ENCODE measurements around the gene NFATC1.

The NFATC1 gene

DNA sequence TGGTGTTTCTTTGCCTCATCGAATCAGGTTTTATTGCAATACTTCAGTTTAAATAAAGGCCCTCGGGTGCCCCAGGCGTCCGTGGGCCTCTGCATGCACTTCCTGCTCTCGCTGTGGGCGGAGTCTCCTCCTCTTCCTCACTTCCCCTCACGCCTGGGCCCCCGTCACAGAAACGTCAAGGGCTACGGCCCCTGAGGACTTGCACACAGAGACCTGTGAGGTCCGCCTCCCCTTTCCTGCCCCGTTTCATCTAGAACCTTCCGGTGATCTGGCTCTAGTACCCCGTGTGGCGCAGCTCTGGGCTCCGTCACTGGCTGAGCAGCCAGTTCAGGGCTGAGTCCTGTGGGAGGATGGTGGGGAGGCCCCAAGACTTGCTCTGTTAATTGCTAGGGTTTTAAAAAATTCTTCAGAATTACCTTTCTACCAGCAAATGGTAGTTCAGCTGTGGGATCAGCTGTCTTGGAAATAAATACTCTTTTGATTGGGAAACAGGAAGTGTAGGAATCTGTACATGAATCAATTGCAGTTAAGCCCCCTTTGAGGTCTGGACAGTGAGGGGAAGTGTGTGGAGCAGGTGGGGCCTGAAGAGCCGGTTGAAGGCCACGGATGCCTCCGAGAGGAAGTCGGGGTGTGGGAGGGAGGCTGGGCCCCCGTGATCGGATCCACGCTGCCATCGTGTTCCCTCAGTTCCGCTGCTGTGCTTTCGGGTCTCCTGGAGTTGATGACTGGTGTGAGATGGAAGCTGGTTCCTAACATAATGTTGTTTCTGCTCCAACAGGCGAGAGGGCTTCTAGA, 10.2 kb downstream of the NFATC1 start:
- DNase-seq: peak; percentile 82

DNA sequence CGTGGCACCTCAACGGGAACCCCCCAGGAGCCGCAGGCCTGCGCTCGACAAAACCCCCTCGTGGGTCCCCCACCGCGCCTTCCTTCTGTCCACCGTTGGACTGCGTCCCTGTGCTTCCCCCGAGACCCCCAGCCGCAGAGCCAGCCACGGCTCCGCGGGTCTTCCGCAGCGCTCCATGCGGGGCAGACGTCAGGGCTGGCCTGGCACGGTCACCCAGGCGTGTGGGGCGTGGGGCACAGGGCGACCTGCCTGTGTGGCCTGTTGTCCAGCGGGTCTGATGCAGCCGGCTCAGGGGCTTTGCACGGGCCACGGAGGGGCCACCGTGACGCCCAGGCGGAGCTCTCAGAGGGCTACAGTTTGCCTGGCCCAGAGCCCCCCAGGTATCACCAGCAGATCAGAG, 11.0 kb downstream of the NFATC1 start:
- DNase-seq: no peak

DNA sequence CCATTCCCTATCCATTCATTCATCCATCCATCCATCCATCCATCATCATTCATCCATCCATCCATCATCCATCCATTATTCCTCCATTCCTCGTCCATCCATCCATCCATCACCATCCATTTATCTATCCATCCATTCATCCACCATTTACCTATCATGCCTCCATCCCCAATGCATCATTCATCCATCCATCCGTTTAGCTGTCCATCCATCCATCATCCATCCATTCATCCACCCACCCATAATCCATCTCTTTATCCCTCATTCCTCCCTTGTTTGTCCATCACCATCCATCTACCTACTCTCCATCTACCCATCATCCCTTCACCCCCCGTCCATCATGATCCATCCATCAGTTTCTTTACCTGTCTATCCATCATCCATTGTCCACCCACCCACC, 13.6 kb downstream of the NFATC1 start:
- no peak for DNase-seq

DNA sequence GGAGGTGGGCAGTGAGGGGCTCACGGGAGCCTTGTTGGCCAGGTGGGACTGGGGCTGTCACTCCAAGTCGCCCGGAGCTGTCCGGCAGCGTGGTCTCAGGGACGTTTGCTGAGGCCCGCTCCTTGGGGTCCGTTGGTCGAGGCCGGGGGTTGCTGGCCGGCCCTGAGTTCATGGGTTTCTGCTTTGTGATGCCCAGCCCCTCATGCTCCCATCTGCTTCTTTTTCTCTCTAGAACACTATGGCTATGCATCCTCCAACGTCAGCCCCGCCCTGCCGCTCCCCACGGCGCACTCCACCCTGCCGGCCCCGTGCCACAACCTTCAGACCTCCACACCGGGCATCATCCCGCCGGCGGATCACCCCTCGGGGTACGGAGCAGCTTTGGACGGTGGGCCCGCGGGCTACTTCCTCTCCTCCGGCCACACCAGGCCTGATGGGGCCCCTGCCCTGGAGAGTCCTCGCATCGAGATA, 14.5 kb downstream of the NFATC1 start:
- DNase-seq: no peak

DNA sequence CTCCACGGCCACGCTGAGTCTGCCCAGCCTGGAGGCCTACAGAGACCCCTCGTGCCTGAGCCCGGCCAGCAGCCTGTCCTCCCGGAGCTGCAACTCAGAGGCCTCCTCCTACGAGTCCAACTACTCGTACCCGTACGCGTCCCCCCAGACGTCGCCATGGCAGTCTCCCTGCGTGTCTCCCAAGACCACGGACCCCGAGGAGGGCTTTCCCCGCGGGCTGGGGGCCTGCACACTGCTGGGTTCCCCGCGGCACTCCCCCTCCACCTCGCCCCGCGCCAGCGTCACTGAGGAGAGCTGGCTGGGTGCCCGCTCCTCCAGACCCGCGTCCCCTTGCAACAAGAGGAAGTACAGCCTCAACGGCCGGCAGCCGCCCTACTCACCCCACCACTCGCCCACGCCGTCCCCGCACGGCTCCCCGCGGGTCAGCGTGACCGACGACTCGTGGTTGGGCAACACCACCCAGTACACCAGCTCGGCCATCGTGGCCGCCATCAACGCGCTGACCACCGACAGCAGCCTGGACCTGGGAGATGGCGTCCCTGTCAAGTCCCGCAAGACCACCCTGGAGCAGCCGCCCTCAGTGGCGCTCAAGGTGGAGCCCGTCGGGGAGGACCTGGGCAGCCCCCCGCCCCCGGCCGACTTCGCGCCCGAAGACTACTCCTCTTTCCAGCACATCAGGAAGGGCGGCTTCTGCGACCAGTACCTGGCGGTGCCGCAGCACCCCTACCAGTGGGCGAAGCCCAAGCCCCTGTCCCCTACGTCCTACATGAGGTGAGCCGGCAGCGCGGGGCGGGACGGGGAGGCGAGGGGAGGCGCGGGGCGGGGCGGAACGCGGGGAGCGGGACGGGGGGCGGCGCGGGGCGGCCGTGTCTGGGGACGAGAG, 15.2 kb downstream of the NFATC1 start:
- no peak for DNase-seq

DNA sequence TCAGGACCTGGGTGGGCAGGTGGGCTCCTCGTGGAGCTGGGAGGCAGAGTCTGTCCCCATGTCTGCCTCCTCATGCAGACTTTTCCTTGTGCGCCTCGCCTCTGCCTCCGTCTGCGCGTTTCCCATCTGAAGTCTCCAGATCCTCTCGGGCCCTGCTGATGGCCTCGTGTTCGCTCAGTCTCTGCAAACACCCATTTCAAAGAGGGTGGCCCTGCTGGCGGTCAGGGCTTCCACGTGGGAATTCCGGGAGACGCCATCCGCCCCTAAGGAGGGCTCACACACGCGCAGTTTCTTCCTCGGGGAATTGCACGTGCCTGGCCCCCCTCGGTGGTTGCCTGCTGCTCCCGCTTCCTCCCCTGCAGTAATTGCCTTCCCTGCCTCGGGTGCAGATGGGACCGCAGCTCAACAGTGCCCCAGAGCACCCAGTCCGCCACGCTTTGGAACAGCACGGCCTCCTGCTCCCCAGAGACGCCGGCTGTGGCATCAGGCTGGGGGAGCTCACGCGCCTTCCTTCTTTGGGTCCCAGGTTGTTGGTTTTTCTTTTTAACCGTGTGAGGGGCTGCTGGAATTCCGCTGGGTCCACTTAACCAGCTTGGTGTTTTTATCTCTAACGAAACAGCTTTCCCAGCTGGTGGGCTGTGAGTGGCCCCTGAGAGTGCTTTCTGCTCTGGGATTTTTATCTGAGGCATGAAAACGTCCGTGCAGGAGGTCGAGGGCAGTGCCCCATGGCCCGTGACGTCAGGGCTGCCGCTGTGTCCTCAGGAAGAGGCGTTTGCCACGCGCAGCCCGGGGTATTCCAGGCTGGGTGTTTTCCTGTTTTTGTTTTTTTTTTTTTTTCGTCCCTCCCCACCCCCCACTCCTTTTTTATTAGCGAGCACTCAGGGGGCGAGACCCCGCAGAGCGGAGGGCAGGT, 16.1 kb downstream of the NFATC1 start:
- DNase-seq: no peak

DNA sequence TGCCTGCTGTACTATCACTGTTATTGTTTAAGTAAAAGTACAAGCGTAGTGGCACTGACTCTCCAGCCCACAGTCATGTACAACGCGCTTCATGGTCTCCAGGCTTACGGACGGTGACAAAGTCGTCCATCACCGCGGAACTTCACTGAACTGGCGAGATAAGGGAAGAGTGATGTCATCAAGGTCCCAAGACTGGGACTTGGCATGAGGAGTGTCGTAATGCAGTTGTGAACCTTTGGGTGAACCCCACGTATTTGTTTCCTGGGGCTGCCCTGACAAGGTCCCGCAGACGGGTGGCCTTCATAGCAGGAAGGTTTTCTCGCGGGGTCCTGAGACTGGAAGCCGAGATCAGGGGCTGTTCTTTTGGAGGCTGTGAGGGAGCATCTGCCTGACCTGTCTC, 17.3 kb downstream of the NFATC1 start:
- no peak for DNase-seq

DNA sequence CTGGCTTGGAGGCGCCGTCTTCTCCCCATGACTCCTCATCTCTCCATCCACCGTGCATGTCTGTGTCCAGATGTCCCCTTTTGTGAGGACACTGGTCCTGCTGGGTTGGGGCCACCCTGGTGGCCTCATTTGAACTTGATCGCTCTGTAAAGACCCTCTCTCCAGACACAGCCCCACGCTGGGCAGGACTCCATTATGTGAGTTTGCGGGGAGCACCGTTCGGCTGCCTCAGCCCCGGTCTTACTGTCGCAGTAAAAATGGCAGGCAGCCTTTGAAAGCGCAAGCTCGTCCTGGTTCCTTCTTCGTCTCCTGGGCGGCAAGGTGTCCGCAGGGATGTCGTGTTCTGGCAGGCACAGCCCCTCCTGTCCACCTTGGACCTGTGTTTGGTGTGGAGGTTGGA, 17.7 kb downstream of the NFATC1 start:
- DNase-seq: no peak

DNA sequence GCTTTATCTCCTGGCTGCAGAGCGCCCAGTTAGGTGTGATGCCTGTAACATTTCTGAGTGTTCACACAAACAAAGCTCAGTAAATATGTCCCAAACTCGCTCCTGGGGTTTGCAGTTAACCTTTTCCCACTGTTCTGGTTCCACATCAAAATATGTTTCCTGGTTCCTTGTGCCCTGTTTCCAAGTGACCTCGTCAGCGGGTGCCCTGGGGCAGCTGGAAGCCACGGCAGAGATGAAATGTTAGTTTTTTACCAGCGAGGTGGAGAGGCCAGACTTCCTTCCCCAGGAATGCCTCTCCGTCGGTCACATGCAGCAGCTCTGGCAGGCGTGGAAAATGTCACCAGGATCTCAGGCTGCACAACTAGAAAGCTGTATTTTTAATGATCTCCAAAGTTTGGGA, 18.2 kb downstream of the NFATC1 start:
- DNase-seq: no peak

DNA sequence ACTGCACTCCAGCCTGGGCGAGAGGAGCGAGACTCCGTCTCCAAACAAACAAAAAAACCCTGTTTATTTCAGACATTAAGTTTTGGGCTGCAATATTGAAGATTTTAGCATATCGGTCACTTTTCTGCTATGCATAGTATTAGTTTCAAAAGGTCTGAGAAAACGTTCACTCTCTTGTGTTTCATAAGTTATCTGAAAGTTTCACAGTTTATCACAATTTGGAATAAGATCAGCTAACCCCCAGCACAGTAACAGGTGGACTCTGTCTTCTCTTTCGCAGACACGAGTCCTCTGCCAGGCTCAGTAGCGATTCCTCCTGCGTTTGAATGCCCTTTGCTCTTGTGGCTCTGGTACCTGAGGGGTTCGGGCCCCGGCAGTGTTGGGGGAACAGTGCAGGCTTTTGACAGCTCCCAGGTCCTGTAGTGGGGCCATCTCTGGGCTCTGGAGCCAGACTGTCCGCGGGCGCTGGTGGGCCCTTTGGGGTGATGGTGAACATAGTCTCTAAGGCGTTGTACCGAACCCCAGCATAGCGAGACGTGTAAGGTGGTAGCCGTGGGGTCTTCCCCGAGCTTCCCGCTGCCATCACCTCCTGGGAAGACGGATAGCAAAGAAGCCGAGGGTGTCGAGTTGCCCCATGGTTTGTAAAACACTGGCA, 20.4 kb downstream of the NFATC1 start:
- DNase-seq: no peak

DNA sequence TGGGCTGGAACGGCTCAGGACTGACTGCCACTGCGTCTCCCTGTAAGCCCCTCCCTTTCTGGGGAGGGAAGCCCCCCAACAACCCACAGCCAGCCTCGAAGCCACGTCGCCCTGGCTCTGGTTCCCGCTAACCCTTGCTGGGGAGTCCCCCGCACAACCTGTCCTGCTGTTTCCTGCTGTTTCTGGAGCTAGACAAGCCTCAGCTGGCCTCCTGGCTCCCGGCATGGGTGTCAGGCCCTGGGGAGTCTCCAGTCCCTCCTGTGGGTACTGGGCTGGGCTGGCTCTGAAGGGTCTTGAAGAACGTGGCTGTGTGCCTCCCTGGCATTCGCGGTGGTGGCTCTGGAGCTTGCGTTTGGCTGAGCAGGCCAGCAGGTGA, 20.9 kb downstream of the NFATC1 start:
- DNase-seq: no peak

DNA sequence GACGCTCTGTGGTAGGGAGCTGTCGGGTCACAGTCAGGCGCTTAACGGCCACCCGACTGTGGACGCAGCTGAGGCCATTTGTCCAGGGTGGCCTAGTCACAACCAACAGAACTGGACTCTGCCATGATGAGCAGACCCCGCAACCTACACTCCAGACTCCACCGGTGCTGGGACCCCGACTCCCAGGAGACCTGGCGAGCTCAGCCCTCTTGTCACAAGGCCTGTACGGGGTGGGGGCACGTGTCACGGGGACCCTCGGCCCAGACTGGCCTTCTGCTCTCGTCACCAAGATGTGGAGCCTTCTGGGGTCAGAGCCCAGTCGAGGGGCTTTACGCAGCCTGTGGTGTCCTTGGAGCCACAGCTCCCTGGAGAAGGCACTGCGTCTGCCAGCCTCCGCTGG, 22.5 kb downstream of the NFATC1 start:
- DNase-seq: no peak

DNA sequence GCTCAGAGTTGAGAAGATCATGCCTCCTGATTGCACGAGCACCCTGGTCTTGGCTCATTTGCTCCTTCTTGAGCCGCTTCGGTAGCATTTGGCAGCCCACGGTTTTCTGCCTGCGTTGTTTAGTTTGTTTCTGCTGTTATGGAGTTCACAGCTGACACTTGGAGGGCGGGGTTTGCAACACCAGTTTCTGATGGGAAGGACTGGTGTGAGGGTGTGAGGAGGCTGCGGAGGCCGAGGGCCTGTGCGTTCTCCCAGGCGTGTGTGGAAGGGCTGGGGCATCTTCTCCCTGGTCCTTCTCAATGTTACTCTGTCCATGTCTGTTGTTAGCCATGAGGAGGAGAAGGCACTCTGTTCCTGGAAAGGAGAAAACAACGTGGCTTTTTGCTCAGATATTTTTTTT, 22.9 kb downstream of the NFATC1 start:
- DNase-seq: no peak

DNA sequence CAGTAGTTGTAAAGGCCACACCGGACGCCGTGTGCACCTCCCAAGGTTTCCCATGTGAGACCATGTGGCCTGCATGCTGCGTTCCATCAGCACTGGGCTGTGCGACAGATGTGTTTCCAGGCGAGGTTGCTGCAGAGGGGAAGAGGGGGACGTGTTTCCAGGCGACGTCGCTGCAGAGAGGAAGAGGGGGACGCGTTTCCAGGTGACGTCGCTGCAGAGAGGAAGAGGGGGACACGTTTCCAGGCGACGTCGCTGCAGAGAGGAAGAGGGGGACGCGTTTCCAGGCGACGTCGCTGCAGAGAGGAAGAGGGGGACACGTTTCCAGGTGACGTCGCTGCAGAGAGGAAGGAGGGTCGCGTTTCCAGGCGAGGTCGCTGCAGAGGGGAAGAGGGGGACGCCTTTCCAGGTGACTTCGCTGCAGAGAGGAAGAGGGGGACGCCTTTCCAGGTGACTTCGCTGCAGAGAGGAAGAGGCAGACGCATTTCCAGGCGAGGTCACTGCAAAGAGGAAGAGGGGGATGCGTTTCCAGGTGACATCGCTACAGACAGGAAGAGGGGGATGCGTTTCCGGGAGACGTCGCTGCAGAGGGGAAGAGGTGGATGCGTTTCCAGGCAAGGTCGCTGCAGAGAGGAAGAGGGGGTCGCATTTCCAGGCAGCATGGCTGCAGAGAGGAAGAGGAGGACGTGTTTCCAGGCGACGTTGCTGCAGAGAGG, 24.5 kb downstream of the NFATC1 start:
- DNase-seq: no peak

DNA sequence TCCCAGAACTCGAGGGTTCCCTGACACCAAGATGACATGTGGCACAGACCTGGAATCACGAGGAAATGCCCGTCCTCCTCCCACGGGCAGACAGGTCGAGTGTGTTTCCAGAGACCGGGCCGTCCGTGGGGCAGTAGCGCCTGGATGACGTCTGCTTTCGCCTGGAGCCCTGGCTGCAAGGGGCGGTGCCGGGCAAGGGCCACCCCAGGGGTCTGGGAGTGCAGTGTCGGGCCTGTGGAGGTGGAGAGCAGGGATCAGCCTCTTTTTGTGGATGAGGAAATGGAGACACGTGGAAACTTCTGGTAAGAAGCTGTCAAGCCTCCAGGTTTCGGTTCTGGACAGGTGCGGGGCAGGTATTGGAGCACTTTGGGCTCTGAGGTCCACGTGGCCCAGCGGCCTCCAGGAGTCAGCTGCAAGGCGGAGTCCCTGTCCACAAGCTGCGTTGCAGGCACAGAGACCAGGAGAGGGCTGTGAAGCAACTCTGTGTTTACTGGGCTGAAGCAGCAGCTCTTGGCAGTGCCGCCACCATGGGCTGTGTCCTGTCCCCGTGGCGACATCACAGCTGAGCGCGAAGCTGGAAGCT, 25.6 kb downstream of the NFATC1 start:
- DNase-seq: no peak

DNA sequence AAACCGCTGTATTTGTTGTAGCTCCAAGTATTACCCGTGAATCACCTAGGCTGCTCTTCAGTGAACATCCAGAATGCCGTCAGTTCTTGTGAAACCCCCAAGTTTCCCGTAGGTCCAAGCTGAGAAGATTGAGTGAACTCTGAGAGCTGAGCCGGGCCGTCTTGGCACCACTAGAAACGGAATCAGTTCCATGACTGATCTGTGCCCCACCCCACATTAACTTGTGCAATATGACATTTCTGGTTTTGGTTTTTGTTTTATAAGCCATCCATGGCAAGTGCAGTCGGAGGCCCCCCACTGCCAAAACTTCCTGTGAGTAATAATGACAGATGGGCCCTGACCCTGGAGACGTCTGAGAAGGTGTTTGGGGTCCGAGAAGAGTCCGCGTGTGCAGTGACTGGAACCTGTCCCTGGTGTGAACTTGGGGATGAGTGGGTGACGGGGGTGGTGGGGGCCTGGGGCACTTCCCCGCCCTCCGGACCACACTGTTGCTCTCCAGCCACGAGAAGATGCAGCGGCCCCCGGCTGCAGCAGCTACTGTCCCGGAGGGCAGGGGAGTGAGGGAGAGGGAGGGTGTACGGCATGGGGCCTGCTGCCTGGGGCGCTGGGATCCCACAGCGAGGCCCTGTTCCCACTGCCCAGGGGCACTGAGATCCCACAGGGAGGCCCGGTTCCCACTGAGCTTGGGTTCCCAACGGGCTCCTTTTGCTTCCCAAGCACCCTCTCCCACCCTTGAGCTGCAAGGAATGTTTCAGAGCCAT, 26.5 kb downstream of the NFATC1 start:
- no peak for DNase-seq

DNA sequence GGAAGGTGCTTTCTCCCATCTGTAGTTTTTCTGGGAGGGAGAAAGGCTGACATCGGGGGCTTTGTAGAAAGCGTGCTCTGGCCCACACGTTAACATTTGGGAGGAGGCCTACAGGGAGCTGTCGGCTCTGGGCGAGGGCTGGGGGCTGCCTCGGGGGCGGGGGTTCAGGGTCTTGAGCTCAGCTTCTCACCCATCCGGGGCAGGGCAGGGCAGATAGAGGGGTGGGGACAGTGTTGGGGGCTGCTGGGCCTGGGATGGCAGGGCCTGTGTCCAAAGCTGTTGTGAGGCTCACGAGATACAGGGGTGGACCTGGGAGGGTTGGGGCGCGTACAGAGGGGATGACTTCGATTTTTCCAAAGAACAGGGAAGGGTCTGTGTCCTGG, 27.0 kb downstream of the NFATC1 start:
- no peak for DNase-seq

DNA sequence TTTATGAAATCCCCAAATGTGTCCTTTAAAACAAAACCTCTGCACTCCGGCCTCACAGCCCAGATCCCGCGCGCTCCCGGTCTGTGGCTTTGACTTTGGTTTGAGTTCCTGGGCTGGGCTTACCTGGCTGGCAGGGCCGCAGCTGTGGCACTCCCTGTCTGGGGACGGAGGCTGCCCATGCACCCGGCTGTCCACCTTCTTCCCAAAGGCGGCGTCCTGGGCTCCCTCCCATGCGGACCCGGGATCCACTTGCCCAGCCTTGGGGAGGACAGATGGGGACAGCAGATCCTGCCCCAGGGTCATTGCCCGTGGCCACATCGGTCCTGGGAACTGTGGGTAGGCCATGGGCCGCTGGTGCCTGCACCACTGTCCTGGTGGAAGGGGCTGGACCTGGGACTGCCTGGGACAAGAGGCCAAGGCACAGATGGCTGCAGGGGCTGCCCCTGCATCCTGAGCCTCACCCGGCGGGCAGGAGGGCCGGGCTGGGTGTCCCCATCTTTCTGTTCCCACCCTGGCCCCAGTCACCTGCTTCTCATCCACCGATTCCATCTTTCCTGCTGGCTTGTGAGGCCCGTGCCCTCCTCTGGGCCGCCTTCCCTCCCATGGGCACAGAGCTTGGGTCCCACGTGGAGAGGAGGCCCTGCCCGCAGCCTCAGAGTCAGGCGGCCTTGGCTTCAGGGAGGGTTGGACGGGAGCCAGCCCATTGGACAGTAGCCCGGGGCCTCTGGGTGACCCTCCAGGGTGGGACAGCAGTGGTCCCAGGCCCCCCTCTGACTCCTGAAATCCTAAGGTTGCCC, 27.7 kb downstream of the NFATC1 start:
- DNase-seq: no peak

DNA sequence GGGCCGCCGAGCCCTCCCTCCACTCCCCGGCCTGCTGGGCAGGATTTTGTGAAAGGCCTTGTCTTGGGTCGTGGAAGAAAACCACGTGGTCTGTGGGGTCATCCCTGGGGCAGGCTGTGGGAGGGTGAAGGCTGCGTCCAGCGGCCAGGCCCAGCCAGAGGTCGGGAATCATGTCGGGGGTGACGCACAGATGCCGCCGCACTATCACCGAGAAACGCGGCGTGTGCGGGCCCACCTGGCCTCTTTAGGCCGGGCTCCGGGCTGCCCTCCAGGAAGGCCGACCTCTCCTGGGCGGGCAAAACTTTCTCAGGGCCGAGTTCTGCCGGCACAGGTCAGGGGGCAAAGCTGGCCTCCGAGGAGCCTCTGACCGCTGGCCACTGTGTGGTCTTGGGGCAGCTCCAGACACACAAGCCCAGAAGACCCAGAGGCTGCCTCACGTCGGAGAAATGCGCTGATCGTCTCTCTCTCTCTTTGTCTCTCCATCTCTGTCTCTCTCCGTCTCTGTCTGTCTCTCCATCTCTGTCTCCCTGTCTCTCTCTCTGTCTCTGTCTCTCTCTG, 28.4 kb downstream of the NFATC1 start:
- no peak for DNase-seq

Data from hematopoietic multipotent progenitor cell treated with erythropoietin and hydrocortisone succinate and interleukin-3 and kit ligand, for 6 days (in vitro differentiated cells).